Caco-2 (cell line): ENCODE data around the gene MEGF11. TPM values are rescaled to one million over a fixed set of nuclear protein-coding genes. Genes with fewer than 3 reads are reported as not detected.
A peak's percentile ranks its signal among the peaks of the same experiment; 100 is the strongest.

Source experiments
- BruUV-seq: library from RNA; stranded (reverse); fragments of 400-500 nt; replicated peaks from 2 replicates; lab custom pipeline; 2021; lab: Mats Ljungman, UMichigan
- CTCF ChIA-PET: fragments of 300-600 bp; sonication (Branson Sonifier 250); formaldehyde crosslinking; loops from one replicate; lab custom pipeline; 2022; ENCODE audit warnings: antibody characterized with exemption; lab: Charles Lee
- POLR2A ChIA-PET: fragments of 300-600 bp; sonication (Branson Sonifier 250); formaldehyde crosslinking; loops from one replicate; lab custom pipeline; 2022; ENCODE audit warnings: antibody characterized with exemption; lab: Charles Lee
- DNase-seq, 2 experiments: peaks; one replicate each; pipeline versions ENCODE4 v3.0.0 to v3.0.0-alpha.2; 2020 to 2022
- H3K27me3 ChIP-seq: replicated peaks from 2 replicates; pipeline ENCODE4 v1.6.0; 2011; ENCODE audit warnings: low read length; ENCODE audit not compliant: control insufficient read depth, insufficient read depth
- H3K36me3 ChIP-seq: 2 replicates; pipeline ENCODE4 v1.5.1; 2011; ENCODE audit warnings: low read length; ENCODE audit not compliant: control insufficient read depth, insufficient read depth
- H3K4me1 ChIP-seq: fragments of 250-450 bp; sonication (Bioruptor Pico); 2 replicates; pipeline ENCODE4 v1.5.1; 2020; ENCODE audit warnings: mild to moderate bottlenecking
- H3K4me3 ChIP-seq: 2 replicates; pipeline ENCODE4 v1.5.1; 2011; ENCODE audit warnings: low read depth, mild to moderate bottlenecking, control low read depth, low read length
- H3K9me3 ChIP-seq: fragments of 250-450 bp; sonication (Bioruptor Pico); 2 replicates; pipeline ENCODE4 v1.5.1; 2020; ENCODE audit warnings: mild to moderate bottlenecking, moderate library complexity
- H3K27ac Mint-ChIP-seq: one replicate; pipeline ENCODE4 v1.8.0; 2022; ENCODE audit warnings: mixed read lengths; ENCODE audit not compliant: unreplicated experiment
- H3K27me3 Mint-ChIP-seq: one replicate; pipeline ENCODE4 v1.8.0; 2022; ENCODE audit warnings: mixed read lengths; ENCODE audit not compliant: insufficient read depth, unreplicated experiment
- H3K36me3 Mint-ChIP-seq: one replicate; pipeline ENCODE4 v1.8.0; 2022; ENCODE audit warnings: mild to moderate bottlenecking, mixed read lengths; ENCODE audit not compliant: insufficient read depth, unreplicated experiment
- H3K4me1 Mint-ChIP-seq: one replicate; pipeline ENCODE4 v1.8.0; 2022; ENCODE audit warnings: low read depth, mixed read lengths; ENCODE audit not compliant: unreplicated experiment
- H3K4me3 Mint-ChIP-seq: one replicate; pipeline ENCODE4 v1.8.0; 2022; ENCODE audit warnings: mild to moderate bottlenecking, moderate library complexity, mixed read lengths; ENCODE audit not compliant: unreplicated experiment
- H3K9me3 Mint-ChIP-seq: one replicate; pipeline ENCODE4 v1.8.0; 2022; ENCODE audit warnings: mixed read lengths; ENCODE audit not compliant: unreplicated experiment
- CTCF ChIP-seq, 2 experiments: fragments of 200-600 bp in 1 of 2; IDR thresholded peaks; 1 replicate in 1 of 2; 2 replicates in 1 of 2; pipeline versions ENCODE4 v1.5.1 to v1.8.0; 2011 to 2022; ENCODE audit warnings: antibody characterized with exemption in 1 of 2, control low read depth in 1 of 2, inconsistent platforms in 1 of 2, low read depth in 1 of 2, low read length in 1 of 2, mild to moderate bottlenecking in 1 of 2, moderate library complexity in 1 of 2; ENCODE audit not compliant: insufficient read depth in 1 of 2, severe bottlenecking in 1 of 2, unreplicated experiment in 1 of 2
- intact Hi-C: fragments of 100-400 bp; cut with micrococcal nuclease; formaldehyde crosslinking; loops from one replicate; pipeline ENCODE4 v1.10.0; 2022; ENCODE audit not compliant: unreplicated experiment
- total RNA-seq: library from RNA; stranded (reverse); gene quantifications from 2 replicates; pipeline ENCODE4 v1.2.3, GENCODE V29; 2022

MEGF11 gene
- total RNA-seq, 1 experiment from 2014 or later = 0.66 TPM

DNA sequence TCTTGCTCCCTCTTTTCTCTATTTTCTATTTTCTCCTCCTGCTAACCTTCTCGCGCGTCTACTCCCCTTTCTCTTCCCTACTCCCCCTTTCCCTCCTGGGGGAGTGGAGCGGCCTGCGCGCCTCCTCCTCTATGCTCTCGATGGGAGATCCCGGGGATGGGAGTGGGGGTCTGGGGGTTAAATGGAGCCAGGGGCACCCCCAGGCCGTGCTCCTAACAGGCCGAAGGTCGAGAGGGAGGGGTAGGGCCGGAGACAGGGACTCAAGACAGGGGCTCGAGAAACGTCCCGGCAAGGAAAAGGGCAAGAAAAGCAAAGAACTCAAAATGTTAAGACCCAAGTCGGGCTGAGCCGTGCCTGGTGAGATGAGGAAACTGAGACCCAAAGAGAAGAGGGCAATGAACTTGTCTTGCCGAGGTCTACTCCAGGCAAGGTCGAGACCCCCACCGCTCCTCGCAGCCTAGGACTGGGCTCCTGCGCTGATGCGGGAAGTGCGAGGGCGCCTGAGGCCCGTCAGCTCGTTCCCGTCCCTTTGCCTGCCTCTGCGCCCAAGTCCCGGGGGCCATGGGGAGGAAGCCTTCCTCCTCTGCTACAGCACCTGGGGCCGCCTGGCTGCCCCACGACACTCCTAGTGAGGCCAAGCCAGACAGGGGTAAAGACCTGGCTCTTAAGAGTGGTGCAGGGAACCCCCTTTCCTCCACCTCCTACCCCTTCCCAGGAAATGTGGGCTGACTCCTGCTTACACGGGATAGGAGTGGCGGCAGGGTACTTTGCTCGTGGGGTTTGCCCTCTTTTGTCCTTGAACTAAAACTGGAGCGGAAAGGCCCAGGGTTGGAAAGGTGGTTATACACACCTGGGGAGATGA is 770 bp upstream of the MEGF11 start:
- no peaks in the 10 kb centered on the region for H3K36me3 Mint-ChIP-seq
- DNase-seq = no peak
- CTCF ChIA-PET = no interaction called here
- Histone ChIP-seq H3K27me3 (no peaks in the 10 kb centered on the region), H3K9me3 (no peaks in the 10 kb centered on the region), H3K36me3 (no peaks in the 10 kb centered on the region), H3K4me3 (no peak overlapping the region), H3K4me1 (no peaks in the 10 kb centered on the region)
- POLR2A ChIA-PET = no interaction called here
- no peak for TF ChIP-seq CTCF (IDR thresholded peaks at IDR 0.05; ENCODE audit: insufficient read depth in 1 of 2, low read depth in 1 of 2, low read length in 1 of 2, severe bottlenecking in 1 of 2, unreplicated experiment in 1 of 2)
- no peak overlapping the region for H3K27ac Mint-ChIP-seq
- no TSS peak for BruUV-seq
- intact Hi-C loops = no loop called here
- no peaks in the 10 kb centered on the region for H3K9me3 Mint-ChIP-seq
- H3K27me3 Mint-ChIP-seq = peaks cover 31% of the 10 kb centered on the region
- H3K4me1 Mint-ChIP-seq = peaks cover 9% of the 10 kb centered on the region
- H3K4me3 Mint-ChIP-seq = peak overlapping the region; percentile 82

GRCh38 chr15:66252685-66253417 is 699 bp downstream of the MEGF11 start:
- peak overlapping the region; percentile 66 for H3K4me3 Mint-ChIP-seq
- H3K36me3 Mint-ChIP-seq = no peaks in the 10 kb centered on the region
- H3K27ac Mint-ChIP-seq = no peak overlapping the region
- H3K4me3 ChIP-seq = peak overlapping the region; percentile 14
- H3K9me3 Mint-ChIP-seq = no peaks in the 10 kb centered on the region
- no peaks in the 10 kb centered on the region for H3K36me3 ChIP-seq
- ChIA-PET POLR2A (no interaction called here), CTCF (interaction anchor here (0.6 kb wide), 1 partner anchor 36 kb away, joined by 3 read pairs; no protein-coding TSS in a partner anchor)
- DNase-seq = peak in 1 of 2 experiments; percentile 25
- H3K9me3 ChIP-seq = no peaks in the 10 kb centered on the region
- H3K27me3 Mint-ChIP-seq = peaks cover 36% of the 10 kb centered on the region
- H3K27me3 ChIP-seq = no peaks in the 10 kb centered on the region
- intact Hi-C loops = loop anchor here (2.0 kb wide), 1 partner anchor 34 kb away; no protein-coding TSS in a partner anchor
- no TSS peak for BruUV-seq
- peaks cover 9% of the 10 kb centered on the region for H3K4me1 Mint-ChIP-seq
- H3K4me1 ChIP-seq = no peaks in the 10 kb centered on the region
- no peak for TF ChIP-seq CTCF (IDR thresholded peaks at IDR 0.05; ENCODE audit: insufficient read depth in 1 of 2, low read depth in 1 of 2, low read length in 1 of 2, severe bottlenecking in 1 of 2, unreplicated experiment in 1 of 2)
